CD4-positive, alpha-beta T cell treated with Interleukin-12 subunit alpha and Interleukin-12 subunit beta, for 1 hour (primary cell): ENCODE data around the gene GZF1.

Source experiments
- DNase-seq: peaks from one replicate; pipeline ENCODE4 v3.0.0-alpha.2; 2020

The GZF1 gene

DNA sequence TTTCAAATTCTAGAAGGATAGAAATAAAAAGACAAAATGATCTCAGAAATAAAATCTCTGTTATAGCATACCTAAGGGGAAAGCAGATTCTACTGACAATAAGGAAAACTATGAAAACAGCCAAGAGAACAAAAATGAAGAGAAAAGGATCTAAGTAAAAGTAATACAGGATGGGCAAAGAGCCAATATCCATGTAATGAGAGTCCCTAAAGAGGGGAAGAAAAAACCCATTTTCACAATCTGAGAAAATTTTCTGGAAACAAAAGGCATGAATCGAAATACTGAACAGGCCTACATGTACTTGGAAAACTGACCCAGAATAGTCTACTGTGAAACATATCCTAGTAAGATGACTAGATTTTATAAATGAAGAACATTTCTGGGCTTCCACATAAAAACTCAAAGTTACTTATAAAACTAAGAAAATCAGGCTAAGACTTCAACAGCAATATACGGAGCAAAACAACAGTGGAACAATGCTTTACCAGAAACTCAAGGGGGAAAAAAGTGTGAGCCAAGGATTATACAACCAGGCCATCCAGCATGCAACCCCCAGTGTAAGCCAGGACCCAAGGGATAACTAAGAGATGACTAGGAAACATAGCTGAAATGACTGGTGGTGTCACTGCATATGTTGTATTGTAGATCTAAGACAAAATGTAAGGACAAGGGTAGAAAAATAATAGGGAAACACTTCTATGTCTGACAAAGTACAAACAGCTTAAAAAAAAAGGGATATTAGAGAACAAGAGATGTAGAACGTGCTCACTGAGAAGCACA lies 49.1 kb downstream of the GZF1 start:
- DNase-seq, result no peak

- DNase-seq, result no peak
These were observed 50.0 kb downstream of the GZF1 start for GRCh38 chr20:23412026-23412425.

- DNase-seq, result no peak
These were observed 52.0 kb downstream of the GZF1 start for GRCh38 chr20:23413862-23414422.

DNA sequence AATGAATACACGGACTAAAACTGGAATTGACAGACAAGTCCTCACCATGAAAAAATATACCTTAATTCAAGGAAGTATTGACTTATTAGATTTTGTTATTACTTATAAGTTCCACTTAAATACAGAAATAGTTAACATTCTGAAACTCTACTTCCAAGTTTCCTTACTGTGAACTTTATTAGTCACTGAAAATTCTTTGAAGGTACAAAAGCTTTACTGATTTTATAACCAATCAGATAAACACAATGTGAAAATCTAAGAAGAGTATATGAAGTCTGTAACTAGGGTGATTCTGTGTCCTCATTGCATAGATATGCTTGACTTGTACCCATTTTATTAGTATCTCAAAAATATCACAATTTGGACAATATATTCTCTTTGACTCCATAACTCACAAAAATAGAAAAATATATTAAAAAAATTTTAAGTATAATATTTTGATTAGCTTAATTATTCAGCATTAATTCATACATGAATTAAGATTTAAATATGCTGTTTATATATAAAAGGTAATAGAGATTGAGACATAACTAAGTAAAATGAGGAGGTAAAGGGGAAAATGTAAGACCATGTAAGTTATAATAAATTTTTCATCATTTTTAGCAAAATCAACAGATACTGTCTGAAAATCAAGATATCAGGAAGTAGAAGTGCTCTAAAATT lies 52.7 kb downstream of the GZF1 start:
- DNase-seq, result no peak

DNA sequence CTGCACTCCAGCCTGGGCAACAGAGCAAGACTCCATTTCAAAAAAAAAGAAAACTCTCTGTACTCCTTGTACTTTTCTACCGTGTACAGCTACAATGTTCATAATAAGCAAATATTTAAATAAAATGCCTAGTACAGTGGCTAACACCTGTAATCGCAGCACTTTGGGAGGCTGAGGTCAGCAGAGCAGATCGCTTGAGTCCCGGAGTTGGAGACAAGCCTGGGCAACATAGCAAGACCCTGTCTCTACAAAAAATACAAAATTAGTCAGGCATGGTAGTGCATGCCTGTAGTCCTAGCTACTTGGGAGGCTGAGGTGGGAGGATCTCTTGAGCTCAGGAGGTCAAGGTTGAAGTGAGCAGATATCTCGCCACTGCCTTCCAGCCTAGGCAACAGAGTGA lies 53.6 kb downstream of the GZF1 start:
- DNase-seq, result no peak

- peak; percentile 37 for DNase-seq
These were observed 54.1 kb downstream of the GZF1 start for GRCh38 chr20:23415959-23416583.

DNA sequence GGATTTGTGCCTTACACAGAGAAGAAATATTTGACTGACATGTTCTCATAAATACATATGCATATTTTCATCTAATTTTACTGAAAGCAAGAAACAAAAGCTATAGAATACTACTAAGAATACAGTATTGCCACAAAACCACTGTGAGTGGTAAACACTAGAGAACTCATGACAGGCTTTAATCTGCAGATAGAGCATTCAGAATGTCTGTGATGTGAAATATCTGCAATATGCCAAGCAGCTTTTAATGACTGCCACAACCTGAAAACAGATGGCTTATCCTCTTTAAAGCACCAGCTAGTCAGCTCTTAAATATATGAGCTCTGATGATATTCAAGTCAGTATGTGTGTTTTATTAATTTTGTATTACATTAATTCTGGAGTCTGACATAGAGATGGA lies 55.9 kb downstream of the GZF1 start:
- no peak for DNase-seq

GRCh38 chr20:23419657-23419994 lies 57.6 kb downstream of the GZF1 start:
- DNase-seq, result no peak

DNA sequence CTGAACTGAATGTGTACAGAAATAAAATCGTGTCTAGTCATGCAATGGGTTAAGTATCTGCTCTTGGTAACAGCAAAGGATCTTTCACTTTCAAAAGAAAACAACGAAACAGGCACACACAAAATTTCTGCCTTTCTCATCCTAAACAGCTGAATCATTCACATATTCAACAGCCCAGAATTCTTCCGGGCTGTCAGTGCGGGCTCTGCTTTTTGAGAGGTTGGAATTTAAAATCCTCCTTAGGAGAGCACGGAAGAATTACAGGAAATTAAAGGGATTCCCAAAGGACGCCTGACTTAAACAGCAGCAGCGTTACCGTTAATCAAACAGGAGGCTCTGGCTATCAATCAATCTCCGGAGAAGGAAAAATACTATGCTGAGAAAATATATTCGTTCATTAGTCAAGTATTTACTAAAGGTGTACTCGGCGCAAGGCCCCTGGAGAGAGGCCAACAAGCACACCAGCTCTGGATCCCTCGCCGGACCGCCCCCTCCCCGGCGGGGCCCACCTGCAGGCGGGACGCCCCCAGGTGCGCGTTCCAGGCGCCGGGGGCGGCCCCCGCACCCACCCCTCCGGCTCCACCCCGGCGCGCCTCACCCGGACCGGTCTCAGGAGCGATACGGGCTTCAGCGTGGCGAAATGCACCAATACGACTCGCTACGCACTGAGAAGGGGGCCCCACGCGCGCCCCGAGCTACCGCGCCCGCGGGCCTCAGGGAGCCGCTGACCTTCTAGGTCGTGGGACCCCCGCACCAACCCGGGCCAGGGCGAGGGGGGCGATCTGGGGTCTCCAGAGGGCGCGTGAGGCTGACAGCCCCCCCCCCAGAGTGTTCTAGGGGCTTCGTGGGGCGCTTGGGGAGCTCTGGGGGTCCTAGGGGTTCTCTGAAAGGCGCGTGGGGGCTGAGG lies 58.3 kb downstream of the GZF1 start:
- DNase-seq, result peak; percentile 44

DNA sequence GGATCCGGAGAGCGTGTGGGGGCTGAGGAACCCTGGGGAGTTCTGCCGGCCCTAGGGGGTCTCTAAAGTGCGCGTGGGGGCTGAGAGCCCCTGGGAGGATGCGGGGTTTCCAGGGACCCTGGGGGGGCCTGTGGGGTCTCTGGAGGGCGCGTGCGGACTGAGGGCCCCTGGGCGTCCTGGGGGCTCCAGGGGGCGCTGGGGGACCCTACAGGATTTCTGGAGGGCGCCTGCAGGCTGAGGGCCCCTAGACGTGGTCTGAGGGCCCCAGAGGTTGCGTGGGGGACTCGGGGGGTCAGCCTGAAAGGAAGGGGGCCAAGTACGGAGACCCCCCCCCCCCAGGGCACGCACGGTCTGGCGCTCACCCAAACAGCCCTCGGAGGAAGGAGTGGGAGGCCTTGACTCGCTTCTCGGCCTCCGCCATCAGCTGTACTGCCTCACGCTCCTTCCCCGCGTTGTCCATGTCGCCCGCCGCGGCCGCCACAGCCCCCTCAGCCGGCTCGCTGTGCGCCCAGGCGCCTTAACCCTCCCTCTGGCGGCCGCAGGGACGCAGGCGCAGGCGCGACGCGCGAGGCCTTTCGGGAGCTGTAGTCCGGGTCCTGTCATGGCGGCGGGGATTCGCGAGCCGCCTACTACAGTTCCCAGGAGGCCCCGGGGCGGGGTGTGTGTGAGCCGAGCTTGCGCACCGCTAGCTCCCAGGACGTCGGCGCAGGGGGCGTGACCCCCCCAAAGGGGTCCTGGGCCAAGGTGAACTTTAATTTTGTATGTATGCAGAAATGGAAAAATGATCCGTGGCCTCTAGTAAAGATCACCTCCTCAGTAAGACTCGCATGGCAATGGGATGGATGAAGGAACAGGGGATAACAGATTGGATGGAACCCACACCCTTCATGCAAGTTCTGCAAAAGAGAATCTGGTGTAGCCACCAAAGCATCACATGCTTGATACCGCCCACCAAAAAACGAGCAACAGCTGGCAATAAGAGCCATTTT lies 59.3 kb downstream of the GZF1 start, which contains the start of gene NAPB:
NAPB (minus strand) TSS at position 546 of the 989 bp plus-strand sequence; CDS start at position 460, 86 bp downstream.
- DNase-seq, result peak; percentile 93
